CD4-positive, alpha-beta T cell treated with Interleukin-12 subunit alpha and Interleukin-12 subunit beta, for 1 hour (primary cell): Measurements from ENCODE around the gene YBX2.
A peak's percentile ranks its signal among the peaks of the same experiment; 100 is the strongest.

Source experiments
- DNase-seq: peaks from one replicate; pipeline ENCODE4 v3.0.0-alpha.2; 2020

YBX2 gene

DNA sequence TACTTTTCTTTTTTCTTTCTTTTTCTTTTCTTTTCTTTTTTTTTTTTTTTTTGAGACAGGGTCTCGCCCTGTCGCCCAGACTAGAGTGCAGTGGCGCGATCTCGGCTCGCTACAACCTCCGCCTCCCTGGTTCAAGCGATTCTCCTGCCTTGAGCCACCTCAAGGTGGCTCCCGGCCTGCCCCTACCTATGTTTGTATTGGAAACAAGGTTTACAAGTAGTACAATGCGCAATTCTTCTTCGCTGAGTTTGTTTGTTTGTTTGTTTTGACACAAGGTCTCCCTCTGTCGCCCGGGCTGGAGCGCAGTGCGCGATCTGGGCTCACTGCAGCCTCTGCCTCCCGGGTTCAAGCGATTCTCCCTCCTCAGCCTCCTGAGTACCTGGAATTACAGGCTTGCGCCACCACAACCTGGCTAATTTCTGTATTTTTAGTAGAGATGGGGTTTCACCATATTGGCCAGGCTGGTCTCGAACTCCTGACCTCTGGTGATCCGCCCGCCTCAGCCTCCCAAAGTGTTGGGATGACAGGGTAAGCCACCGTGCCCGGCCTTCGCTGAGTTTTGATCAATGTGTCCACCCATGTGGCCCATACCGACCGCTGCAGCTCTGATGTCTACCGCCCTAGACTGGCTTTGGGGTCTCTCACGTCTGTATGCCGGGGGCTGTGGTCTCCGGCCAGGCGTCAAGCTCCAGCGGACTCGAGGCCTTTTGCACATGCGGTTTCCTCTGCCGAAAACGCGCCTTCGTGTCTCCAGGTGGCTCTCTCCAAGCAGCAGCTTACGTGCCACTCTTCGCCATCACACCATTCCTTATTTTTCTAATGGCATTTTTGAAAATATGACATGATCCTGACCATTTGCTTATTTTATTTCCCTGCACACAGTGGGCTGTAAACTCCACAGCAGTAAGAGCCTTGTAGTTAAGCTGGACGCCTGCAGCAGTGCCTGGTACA, 1.1 kb upstream of the YBX2 start:
- DNase-seq, result no peak

DNA sequence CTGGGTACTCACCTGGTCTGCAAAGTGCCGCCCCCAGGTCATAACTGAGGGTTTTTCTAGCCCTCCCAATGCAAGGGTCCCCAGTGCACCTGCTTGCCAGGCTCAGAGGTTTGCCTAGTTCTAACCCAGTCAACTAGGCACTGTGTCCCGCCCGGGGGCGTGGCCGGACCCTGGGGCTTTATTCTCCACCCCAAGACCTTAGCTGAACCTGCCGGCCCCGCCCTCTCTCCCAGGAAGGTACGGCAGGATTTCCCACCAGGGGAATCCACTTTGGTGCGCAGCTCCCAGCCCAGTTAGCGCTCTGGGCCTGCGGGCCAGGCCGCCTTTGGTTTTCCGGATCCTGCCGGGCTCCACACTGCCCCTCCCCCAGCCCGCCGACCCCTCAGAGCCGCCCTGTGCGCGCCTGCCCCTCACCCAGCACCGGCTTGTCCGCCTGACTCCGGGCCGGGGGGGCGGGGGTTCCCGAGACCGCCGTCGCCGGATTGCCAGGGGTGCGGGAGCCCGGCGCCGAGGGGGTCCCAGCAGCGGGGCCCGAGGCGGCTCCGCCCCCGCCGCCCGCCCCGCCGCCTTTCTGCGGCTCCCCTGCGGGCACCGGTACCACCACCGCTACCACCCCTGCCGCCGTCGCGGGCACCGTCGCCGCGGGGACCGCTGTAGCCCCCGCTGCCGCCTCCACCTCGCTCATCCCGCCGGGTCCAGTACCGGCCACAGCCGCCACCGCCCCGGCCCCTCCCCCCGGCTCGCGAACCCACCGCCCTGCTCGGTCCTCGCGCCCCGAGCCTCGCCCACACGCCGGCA, 424 bp downstream of the YBX2 start:
- DNase-seq, result no peak

DNA sequence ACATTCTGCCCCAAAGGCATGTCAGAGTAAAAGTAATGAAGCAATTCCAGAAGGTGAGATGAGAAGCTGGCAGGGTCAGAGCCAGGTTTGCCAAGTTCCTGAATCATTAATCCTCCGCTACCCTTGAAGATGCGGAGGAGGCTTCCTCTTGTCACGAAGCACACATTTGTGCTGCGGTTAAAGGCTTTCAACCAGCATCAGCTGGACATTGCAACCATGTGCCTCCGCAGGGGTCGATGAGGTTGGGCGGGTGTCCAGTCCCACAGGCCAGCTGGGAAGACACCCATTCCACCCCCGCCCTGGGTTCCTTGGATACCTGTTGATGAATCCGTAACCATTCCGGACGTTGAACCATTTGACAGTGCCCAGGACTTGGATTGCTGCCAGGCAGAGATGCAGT, 1.3 kb downstream of the YBX2 start:
- DNase-seq, result no peak

DNA sequence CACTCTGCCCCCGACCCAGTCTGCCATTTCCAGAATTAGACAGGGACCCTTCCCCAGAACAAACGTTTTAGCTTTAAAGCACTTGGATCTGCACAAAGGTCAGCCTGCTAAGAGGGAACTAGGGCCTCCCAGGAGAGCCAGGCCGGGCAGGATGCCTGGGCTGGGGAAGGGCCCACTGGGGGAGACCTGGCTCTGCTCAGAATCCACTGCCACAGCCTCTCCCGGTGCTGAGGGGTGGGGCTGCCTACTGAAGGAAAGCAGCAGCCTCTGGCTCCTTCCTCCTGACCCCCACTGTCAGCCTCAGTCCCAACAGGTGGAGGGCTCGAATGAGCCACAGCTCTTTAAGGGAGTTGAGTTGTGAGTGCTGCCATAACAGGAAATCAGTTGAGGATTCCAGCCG, 1.7 kb downstream of the YBX2 start:
- no peak for DNase-seq

DNA sequence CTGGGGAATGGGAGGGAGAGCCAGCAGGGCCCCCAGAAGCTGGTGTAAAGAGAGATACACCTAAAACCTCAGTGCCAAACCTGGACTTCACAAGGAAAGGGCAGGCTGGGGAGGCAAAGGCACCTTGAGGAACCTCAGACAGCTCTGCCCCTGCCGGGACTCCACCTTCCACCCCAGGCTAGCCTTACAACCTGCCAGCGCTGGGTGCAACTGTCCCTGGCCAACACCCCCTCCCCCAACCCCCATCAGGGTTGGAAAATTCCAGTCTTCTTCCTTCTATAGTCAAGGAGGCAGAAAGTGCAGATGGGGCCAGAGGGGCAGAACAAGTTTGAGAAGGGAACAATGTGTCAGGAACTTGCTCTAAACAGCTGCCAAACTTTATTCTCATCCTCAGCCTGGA, 2.2 kb downstream of the YBX2 start:
- DNase-seq, result no peak

DNA sequence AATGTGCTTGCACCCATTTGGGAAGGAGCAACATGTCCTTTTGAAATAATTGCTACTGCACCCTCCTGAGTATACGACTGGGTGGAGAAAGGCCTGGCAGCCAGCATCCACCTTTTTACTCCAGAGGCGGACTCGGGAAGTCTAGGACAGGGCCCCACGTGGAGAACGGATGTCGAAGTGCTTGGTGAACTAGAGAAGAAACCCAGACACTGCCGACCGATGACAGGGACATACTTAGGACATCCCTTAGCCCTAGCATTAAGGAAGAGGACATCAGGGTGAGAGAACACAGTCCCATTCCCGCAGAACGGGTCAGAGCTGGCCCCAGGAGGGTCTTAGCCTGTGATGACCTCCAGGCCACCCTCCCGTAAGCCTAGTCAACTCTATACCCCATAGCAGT, 3.8 kb downstream of the YBX2 start:
- DNase-seq, result no peak

DNA sequence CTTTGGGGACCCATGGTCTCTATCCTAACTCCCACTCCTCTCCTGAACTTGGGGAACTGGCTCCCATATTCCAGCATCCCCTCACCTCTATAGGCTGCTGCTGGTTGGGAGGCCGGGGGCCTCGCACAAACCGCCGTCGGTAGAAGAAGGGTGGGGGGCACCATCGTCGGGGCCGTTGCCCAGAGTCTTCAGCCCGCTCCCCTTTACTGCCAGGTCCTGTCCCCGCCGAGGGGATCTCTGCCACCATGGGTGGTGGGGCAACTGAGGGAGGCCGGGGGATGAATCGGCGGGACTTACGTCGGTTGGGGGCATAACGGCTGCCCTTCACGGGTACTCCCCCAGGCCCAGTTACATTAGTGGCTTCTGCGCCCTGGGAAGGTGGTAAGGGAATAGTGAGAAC, 4.3 kb downstream of the YBX2 start:
- DNase-seq, result no peak

DNA sequence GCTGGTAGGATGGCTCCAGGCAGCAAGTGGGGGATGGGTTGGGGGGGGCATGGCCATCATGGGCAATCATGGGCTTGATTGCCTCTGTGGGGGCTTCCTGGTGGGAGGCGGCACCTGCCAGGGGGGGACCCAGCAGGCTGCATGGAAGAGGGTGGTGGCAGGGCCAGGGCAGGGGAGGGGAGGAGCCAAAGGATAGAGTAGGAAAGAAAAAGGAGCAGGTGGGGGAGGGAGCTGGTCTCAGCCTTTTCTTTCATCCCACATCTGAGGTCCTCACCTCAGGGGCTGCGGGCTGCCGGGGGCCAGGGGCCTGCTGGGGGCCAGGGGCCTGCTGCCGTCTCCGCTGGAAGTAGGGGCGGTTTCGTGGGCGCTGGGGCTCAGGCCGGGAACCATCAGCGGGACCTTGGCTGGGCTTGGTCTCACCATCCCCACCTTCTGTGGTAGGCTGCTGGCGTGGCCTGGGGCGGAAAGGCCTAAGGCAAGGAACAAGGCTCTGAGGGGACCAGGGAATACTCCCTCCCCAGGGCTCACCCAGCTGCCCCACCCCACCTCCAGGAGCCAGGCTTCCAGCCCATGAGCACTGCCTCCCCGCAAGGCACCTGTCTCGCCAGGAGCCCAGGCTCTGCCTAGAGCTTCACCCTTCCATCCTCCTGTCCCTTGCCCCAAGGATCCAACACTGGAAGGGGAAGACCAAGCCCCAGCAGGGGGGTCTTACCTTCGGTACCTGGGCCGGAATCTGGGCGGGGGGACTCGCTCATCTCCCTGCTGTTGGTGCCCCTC, 5.0 kb downstream of the YBX2 start:
- DNase-seq, result no peak

DNA sequence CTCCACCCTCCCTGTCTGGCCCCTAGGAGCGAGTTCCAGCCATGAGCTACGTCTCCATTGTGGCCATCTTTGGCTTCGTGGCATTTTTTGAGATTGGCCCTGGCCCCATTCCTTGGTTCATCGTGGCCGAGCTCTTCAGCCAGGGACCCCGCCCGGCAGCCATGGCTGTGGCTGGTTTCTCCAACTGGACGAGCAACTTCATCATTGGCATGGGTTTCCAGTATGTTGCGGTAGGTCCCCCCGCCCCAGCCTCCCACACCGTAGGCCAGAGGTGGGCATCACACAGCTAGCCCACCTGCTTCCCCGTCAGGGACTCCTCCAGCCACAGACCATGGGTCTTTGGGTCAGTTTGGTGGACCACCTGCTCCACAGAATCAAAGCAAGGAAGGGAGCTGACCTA, 8.8 kb downstream of the YBX2 start:
- no peak for DNase-seq

DNA sequence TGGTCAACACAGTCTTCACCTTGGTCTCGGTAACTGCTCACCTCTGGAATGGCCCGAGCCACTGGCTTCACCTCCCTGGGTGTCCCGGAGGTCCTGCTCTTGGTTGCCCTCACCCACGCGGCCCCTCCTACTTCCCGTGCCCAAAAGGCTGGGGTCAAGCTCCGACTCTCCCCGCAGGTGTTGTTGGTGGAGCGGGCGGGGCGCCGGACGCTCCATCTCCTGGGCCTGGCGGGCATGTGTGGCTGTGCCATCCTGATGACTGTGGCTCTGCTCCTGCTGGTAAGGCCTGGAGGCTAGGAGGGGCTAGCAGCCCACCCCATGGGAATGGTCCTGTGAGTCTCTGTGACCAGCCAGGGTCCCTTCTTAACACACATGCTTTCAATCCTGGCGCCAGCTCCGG, 9.5 kb downstream of the YBX2 start:
- no peak for DNase-seq

DNA sequence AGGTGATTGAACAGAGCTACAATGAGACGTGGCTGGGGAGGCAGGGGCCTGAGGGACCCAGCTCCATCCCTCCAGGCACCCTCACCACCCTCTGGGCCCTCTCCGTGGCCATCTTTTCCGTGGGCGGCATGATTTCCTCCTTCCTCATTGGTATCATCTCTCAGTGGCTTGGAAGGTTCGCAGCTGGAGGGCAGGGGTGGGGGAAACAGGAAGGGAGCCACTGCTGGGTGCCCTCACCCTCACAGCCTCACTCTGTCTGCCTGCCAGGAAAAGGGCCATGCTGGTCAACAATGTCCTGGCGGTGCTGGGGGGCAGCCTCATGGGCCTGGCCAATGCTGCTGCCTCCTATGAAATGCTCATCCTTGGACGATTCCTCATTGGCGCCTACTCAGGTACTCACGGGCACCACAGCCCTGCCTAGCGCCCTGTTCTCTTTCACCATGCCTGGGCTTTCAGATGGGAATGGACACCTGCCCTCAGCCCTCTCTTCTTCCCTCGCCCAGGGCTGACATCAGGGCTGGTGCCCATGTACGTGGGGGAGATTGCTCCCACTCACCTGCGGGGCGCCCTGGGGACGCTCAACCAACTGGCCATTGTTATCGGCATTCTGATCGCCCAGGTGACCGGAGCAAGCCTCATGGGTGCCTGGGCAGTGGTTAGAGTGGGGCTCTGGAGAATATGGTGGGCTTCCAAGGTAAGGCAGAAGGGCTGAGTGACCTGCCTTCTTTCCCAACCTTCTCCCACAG, 10.8 kb downstream of the YBX2 start:
- no peak for DNase-seq

DNA sequence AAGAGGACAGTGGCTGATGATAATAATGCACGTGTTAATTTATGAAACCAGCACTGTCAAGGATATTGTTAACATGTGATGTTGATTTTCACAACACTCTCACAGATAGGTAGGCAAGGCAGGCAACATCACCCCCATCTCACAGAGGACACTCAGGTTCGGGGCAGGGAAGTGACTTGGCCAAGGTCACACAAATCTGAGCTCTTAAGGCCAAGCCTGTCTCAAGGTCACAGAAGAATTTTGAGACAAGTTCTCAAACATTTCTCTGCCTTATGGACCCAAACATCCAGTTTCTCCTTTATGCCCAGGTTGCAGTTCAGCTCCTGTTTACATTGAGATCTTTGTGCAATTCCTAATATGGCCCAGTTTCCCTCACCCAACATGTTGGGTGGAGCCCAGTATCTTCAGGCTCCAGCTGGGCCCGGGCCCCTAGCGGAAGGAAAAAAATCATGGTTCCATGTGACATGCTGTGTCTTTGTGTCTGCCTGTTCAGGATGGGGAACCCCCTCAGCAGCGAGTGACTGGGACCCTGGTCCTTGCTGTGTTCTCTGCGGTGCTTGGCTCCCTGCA, 11.6 kb downstream of the YBX2 start:
- DNase-seq, result no peak

DNA sequence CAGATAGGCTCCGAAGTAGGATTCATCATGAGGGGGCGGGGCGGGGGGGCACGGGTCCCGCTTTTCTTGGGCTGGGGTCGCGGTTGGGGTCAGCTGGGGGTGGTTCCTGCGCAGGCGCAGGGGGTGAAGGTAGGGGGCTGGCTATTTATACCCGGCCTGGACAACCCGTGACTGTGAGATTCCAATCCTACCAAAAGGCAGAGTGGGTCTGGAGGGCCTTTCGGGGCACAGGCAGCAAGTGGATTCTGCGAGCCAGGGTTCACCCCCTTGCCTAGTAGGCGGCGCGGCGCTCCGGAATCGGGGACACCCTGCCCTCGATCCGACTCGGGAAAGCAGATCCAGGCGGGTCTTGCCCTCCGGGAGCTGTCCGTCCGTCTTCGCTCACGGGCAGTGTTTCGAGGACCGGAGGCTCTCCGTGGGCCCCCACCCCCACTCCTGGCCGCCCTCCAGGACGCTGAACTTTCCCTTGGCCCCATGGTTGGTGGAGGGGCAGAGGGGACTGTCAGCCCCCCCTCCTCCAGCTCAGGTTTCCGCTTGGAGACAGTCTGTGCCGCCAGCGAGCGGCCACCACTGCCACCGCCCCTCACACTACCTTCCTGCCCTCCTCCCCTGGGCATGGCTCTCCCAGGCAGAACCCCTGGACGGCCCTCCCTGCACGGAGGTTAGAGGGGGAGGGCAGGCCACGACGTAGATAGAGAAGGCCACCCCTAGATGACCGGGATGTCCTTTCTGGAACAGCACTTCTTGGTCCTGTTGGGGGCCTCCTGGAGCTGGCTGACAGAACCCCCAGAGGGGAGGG, 12.3 kb downstream of the YBX2 start:
- DNase-seq, result no peak

DNA sequence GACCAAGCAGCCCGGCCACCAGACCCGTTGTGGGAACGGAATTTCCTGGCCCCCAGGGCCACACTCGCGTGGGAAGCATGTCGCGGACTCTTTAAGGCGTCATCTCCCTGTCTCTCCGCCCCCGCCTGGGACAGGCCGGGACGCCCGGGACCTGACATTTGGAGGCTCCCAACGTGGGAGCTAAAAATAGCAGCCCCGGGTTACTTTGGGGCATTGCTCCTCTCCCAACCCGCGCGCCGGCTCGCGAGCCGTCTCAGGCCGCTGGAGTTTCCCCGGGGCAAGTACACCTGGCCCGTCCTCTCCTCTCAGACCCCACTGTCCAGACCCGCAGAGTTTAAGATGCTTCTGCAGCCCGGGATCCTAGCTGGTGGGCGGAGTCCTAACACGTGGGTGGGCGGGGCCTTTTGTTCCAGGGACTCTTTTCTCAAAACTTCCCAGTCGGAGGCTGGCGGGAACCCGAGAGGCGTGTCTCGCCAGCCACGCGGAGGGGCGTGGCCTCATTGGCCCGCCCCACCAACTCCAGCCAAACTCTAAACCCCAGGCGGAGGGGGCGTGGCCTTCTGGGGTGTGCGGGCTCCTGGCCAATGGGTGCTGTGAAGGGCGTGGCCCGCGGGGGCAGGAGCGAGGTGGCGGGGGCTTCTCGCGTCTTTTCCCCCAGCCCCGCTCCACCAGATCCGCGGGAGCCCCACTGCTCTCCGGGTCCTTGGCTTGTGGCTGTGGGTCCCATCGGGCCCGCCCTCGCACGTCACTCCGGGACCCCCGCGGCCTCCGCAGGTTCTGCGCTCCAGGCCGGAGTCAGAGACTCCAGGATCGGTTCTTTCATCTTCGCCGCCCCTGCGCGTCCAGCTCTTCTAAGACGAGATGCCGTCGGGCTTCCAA, 13.1 kb downstream of the YBX2 start, which contains the start of gene SLC2A4:
Gene SLC2A4, plus strand, starts transcription at position 645 of the 879 bp plus-strand sequence. Its CDS starts 217 bp downstream, at position 862.
- peak; percentile 90 for DNase-seq

DNA sequence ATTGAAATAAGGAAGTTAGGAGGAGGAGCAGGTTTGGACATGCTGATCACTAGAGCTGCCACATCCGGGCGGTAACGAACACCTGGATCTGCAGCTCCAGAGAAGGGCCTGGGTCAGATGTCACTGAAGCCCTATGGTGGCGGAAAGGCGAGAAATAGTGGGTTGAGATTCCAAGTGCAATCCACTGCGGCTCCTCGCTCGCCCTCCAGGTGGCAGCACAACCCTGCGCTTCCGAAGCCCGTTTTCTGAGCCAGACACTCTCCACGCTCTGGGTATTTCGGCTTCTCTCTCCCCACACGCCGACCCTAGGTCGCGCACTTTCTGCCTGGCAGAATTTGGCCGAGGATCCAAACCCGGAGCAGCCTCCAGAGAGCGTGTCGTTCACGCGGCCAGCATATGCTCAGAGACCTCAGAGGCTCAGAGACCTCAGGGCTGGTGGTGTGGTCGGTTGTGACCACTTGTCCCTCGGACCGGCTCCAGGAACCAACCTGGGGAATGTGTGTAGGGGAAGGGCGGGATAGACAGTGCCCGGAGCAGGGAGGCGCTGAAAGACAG, 13.8 kb downstream of the YBX2 start:
- peak; percentile 89 for DNase-seq

DNA sequence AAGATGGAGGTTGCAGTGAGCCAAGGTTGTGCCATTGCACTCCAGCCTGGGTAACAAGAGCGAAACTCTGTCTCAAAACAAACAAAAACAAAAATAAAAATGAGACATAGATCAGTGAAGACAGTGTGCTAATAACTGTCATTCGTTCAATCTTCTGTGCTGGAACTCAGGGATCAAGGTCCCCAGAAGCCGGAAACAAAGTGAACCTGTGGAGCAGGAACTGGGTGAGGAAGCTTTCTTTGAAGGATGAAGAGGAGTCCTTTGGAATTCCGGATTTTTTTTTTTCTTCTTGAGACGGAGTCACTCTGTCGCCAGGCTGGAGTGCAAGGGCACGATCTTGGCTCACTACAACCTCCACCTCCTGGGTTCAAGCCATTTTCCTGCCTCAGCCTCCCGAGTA, 15.0 kb downstream of the YBX2 start:
- no peak for DNase-seq

DNA sequence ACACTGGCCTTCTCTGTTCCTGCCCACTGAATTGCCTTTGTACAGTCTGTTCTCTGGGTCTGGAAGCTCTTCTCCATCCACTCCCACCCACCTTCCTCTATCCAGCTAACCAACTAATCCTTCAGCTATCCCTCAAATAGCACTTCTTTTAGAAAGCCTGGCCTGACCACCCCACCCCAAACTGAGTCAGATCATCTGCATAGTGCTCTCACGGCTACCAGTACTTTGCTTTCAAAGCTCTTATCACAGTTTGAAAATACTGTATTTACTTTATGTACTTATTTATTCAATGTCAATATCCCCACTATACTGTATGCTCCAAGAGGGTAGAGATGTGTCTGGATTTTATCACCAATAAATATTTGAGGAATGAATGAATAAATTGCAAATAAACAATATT, 27.7 kb downstream of the YBX2 start:
- DNase-seq, result no peak

DNA sequence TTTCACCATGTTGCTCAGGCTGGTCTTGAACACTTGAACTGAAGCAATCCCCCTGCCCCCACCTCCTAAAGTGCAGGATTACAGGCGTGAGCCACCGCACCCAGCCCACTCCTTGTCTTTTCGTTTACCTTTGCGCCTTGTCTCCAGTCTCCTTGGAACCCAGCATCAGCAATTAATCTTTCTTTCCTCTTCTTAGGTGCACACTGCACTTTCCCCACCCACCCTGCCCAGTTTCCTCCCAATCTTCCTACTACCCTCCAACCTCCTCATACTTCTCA, 30.7 kb downstream of the YBX2 start:
- no peak for DNase-seq

DNA sequence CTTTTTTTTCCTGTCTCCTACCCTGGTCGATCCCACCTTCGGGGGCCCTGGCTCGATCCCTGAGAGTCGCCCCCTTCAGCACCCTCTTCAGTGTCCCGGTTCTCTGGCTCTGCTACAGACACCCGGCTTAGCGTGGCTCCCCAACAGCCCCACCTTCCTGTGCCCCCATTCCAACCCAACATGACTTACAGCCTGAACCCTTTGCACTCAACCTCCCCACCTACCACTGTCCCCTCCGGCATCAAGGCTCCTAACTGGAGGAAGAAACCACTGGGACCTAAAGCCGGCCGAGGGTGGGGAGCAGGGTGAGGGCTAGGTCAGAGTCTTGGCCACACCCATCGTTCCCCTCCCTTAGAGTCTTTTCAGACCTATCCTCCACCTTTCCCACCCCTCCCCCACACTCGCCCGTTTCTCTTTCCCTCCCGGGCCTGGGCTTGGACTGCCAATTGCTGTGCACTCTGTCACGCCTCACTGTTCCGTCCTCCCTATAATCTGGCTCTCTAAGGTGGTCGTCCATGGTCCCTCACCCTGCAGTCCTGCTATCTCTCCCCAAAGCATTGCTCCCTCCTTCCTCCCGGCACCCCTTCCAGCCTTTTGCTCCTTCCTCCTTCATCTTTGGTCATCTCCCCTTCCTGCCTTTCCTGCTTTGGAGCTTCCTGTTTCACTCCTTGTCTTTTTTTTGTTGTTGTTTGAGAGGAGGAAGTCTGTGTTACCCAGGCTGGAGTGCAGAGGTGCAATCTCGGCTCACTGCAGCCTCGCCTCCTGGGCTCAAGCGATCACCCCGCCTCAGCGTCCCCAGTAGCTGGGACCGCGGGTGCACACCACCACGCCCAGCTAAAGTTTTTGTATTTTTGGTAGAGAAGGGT, 31.3 kb downstream of the YBX2 start:
- no peak for DNase-seq
